HEK293 (cell line): ENCODE measurements around the gene MAPK12.

Source experiments
- CTCF ChIP-seq: fragments of 450-650 bp; formaldehyde crosslinking; IDR thresholded peaks from 2 replicates; pipeline ENCODE4 v1.5.1; 2016; ENCODE audit warnings: missing biosample characterization, missing genetic modification characterization
- ELK4 ChIP-seq: IDR thresholded peaks from 2 replicates; pipeline ENCODE4 v1.6.1; 2011; ENCODE audit warnings: mild to moderate bottlenecking, low read depth, low read length, borderline replicate concordance
- GLIS2 ChIP-seq: fragments of 450-650 bp; formaldehyde crosslinking; IDR thresholded peaks from 2 replicates; pipeline ENCODE4 v1.5.1; 2016; ENCODE audit warnings: missing biosample characterization, missing genetic modification characterization
- YY1 ChIP-seq: fragments of 450-650 bp; formaldehyde crosslinking; IDR thresholded peaks from 2 replicates; pipeline ENCODE4 v1.5.1; 2018; ENCODE audit warnings: missing biosample characterization, missing genetic modification characterization
- ZNF335 ChIP-seq: fragments of 450-650 bp; formaldehyde crosslinking; conservative IDR thresholded peaks from 2 replicates; pipeline ENCODE4 v1.5.1; 2016; ENCODE audit warnings: missing biosample characterization, missing genetic modification characterization
- ZNF692 ChIP-seq: fragments of 450-650 bp; formaldehyde crosslinking; IDR thresholded peaks from 2 replicates; pipeline ENCODE4 v1.5.1; 2016; ENCODE audit warnings: missing biosample characterization, missing genetic modification characterization
- ZNF776 ChIP-seq: fragments of 450-650 bp; formaldehyde crosslinking; IDR thresholded peaks from 2 replicates; pipeline ENCODE4 v1.5.0; 2017; ENCODE audit warnings: missing biosample characterization, missing genetic modification characterization, borderline replicate concordance
- ZNF843 ChIP-seq: fragments of 450-650 bp; formaldehyde crosslinking; IDR thresholded peaks from 2 replicates; pipeline ENCODE4 v1.5.1; 2016; ENCODE audit warnings: missing biosample characterization, missing genetic modification characterization

GRCh38 chr22:50264946-50265669 lies 3.6 kb upstream of the MAPK12 start:
- no peak for TF ChIP-seq ZNF776 (tag by site-specific recombination)
- no peak for TF ChIP-seq CTCF (tag by site-specific recombination)
- no peak for TF ChIP-seq ZNF335
- TF ChIP-seq YY1 (tag by site-specific recombination): no peak
- TF ChIP-seq ZNF843 (tag by site-specific recombination): no peak
- TF ChIP-seq GLIS2 (tag by site-specific recombination): peak; percentile 21; the same call in 1 of the 2 replicates
- TF ChIP-seq ZNF692: no peak
- no peak for TF ChIP-seq ELK4
